Neural cell (in vitro differentiated cells): ENCODE measurements around the gene VWA8. TPM values are rescaled to one million over a fixed set of nuclear protein-coding genes. Genes with fewer than 3 reads are reported as not detected.
A peak's percentile ranks its signal among the peaks of the same experiment; 100 is the strongest.

Experiments used
- H2AFZ ChIP-seq: fragments of 200-600, 300-800 bp; sonication (generic), shearing (Covaris generic); 2 replicates; pipeline ENCODE4 v1.6.0; 2014; ENCODE audit warnings: low read depth, mild to moderate bottlenecking, antibody characterized with exemption, low read length, moderate library complexity
- H3F3A ChIP-seq: fragments of 200-600 bp; shearing (Covaris generic); 2 replicates; pipeline ENCODE4 v1.6.1; 2016; ENCODE audit warnings: mild to moderate bottlenecking, moderate library complexity, mixed read lengths, antibody characterized with exemption, low read length; ENCODE audit not compliant: insufficient read depth, poor library complexity, severe bottlenecking
- H3K27ac ChIP-seq: fragments of 200-600, 300-800 bp; sonication (generic), shearing (Covaris generic); 2 replicates; pipeline ENCODE4 v1.5.1; 2014; ENCODE audit warnings: mild to moderate bottlenecking, low read length, moderate library complexity
- H3K27me3 ChIP-seq: fragments of 300-800, 200-600 bp; sonication (generic), shearing (Covaris generic); 2 replicates; pipeline ENCODE4 v1.6.0; 2014; ENCODE audit warnings: mild to moderate bottlenecking, low read depth, low read length, moderate library complexity; ENCODE audit not compliant: insufficient read depth
- H3K36me3 ChIP-seq: fragments of 300-800, 200-600 bp; sonication (generic), shearing (Covaris generic); 2 replicates; pipeline ENCODE4 v1.5.1; 2014; ENCODE audit warnings: mild to moderate bottlenecking, antibody characterized with exemption, low read length, moderate library complexity; ENCODE audit not compliant: insufficient read depth
- H3K4me2 ChIP-seq: fragments of 300-800, 200-600 bp; sonication (generic), shearing (Covaris generic); 2 replicates; pipeline ENCODE4 v1.6.0; 2014; ENCODE audit warnings: mild to moderate bottlenecking, low read length
- H3K4me3 ChIP-seq: fragments of 300-800, 200-600 bp; sonication (generic), shearing (Covaris generic); 2 replicates; pipeline ENCODE4 v1.5.1; 2014; ENCODE audit warnings: mild to moderate bottlenecking, low read length, moderate library complexity
- H3K79me2 ChIP-seq: fragments of 200-600 bp; shearing (Covaris generic); replicated peaks from 2 replicates; pipeline ENCODE4 v1.6.0; 2014; ENCODE audit warnings: mild to moderate bottlenecking, low read length, moderate library complexity; ENCODE audit not compliant: insufficient read depth
- H3K9ac ChIP-seq: fragments of 300-800, 200-600 bp; sonication (generic), shearing (Covaris generic); 2 replicates; pipeline ENCODE4 v1.6.1; 2016; ENCODE audit warnings: mild to moderate bottlenecking, low read length, mixed read lengths
- H3K9me2 ChIP-seq: fragments of 200-600 bp; shearing (Covaris generic); 2 replicates; pipeline ENCODE4 v1.6.1; 2016; ENCODE audit warnings: mild to moderate bottlenecking, low read length, mixed read lengths; ENCODE audit not compliant: insufficient read depth
- H3K9me3 ChIP-seq: fragments of 200-600, 300-800 bp; sonication (generic), shearing (Covaris generic); 2 replicates; pipeline ENCODE4 v1.6.1; 2016; ENCODE audit warnings: mild to moderate bottlenecking, mixed run types, low read length, moderate library complexity, mixed read lengths
- H4K20me1 ChIP-seq: fragments of 200-600 bp; shearing (Covaris generic); 2 replicates; pipeline ENCODE4 v1.6.1; 2016; ENCODE audit warnings: mild to moderate bottlenecking, mixed run types; ENCODE audit not compliant: insufficient read depth
- CTCF ChIP-seq: fragments of 450-650 bp; IDR thresholded peaks from 2 replicates; pipeline ENCODE4 v1.5.1; 2014; ENCODE audit warnings: antibody characterized with exemption, mild to moderate bottlenecking, moderate library complexity; ENCODE audit not compliant: poor library complexity, severe bottlenecking
- EP300 ChIP-seq: fragments of 450-650 bp; conservative IDR thresholded peaks from 2 replicates; pipeline ENCODE4 v1.6.1; 2014; ENCODE audit warnings: antibody characterized with exemption, mild to moderate bottlenecking, moderate library complexity; ENCODE audit not compliant: poor library complexity, severe bottlenecking
- EZH2 ChIP-seq: fragments of 200-600, 300-800 bp; shearing (Covaris generic), sonication (generic); IDR thresholded peaks from 2 replicates; pipeline ENCODE4 v1.6.1; 2014; ENCODE audit warnings: antibody characterized with exemption, low read length, borderline replicate concordance, mild to moderate bottlenecking; ENCODE audit not compliant: insufficient read depth, poor library complexity, severe bottlenecking
- MXI1 ChIP-seq: fragments of 450-650 bp; conservative IDR thresholded peaks from 2 replicates; pipeline ENCODE4 v1.6.1; 2014; ENCODE audit warnings: antibody characterized with exemption, mild to moderate bottlenecking; ENCODE audit not compliant: poor library complexity, severe bottlenecking
- POLR2AphosphoS5 ChIP-seq: IDR thresholded peaks from 2 replicates; pipeline ENCODE4 v1.6.1; 2012
- RAD21 ChIP-seq: fragments of 450-650 bp; conservative IDR thresholded peaks from 2 replicates; pipeline ENCODE4 v1.6.1; 2014; ENCODE audit warnings: antibody characterized with exemption, mild to moderate bottlenecking, moderate library complexity
- REST ChIP-seq: IDR thresholded peaks from 2 replicates; pipeline ENCODE4 v1.6.1; 2012; ENCODE audit warnings: borderline replicate concordance
- SMC3 ChIP-seq: fragments of 450-650 bp; conservative IDR thresholded peaks from 2 replicates; pipeline ENCODE4 v1.6.1; 2014; ENCODE audit warnings: antibody characterized with exemption, mild to moderate bottlenecking, moderate library complexity; ENCODE audit not compliant: poor library complexity
- TAF1 ChIP-seq: IDR thresholded peaks from 2 replicates; pipeline ENCODE4 v1.6.1; 2012; ENCODE audit warnings: low read depth
- polyA plus RNA-seq: library from polyadenylated mRNA; depleted of rRNA; stranded (reverse); fragments of >200 nt; gene quantifications from 2 replicates; pipeline ENCODE4 v1.2.3, GENCODE V29; 2014

VWA8 gene
- polyA plus RNA-seq, 1 donor from 2014 or later: 3.6 TPM

GRCh38 chr13:41549491-41549890 is 411.4 kb downstream of the VWA8 start (continued):
- TF ChIP-seq EP300: no peak
- no peak for TF ChIP-seq RAD21
- TF ChIP-seq POLR2AphosphoS5: no peak

- Histone ChIP-seq H3K4me3 (peak overlapping the region; percentile 27), H3F3A (no peaks in the 10 kb centered on the region), H3K27ac (no peak overlapping the region), H3K79me2 (no peaks in the 10 kb centered on the region), H3K9me3 (no peaks in the 10 kb centered on the region), H3K27me3 (no peaks in the 10 kb centered on the region), H3K9me2 (no peaks in the 10 kb centered on the region), H4K20me1 (no peaks in the 10 kb centered on the region), H3K4me2 (no peak overlapping the region), H3K36me3 (no peaks in the 10 kb centered on the region), H3K9ac (no peak overlapping the region), H2AFZ (no peak overlapping the region)
- TF ChIP-seq EZH2 (no peak), POLR2AphosphoS5 (peak; percentile 50)
Observed at GRCh38 chr13:41548910-41549309, 412.0 kb downstream of the VWA8 start.

GRCh38 chr13:41548031-41548430 is 412.9 kb downstream of the VWA8 start:
- Histone ChIP-seq H3K9me3 (no peaks in the 10 kb centered on the region), H3K27me3 (no peaks in the 10 kb centered on the region), H3K4me3 (no peak overlapping the region), H3F3A (no peaks in the 10 kb centered on the region), H4K20me1 (no peaks in the 10 kb centered on the region), H3K79me2 (no peaks in the 10 kb centered on the region), H3K27ac (no peak overlapping the region), H3K36me3 (no peaks in the 10 kb centered on the region), H3K9me2 (no peaks in the 10 kb centered on the region), H2AFZ (no peak overlapping the region), H3K4me2 (no peak overlapping the region), H3K9ac (no peak overlapping the region)
- TF ChIP-seq SMC3 (no peak), REST (no peak), EP300 (no peak), RAD21 (no peak), POLR2AphosphoS5 (no peak), CTCF (no peak), EZH2 (no peak), TAF1 (no peak), MXI1 (no peak)
